Measurements from ENCODE around the gene POM121L2. TPM values are rescaled to one million over a fixed set of nuclear protein-coding genes. Genes with fewer than 3 reads are reported as not detected.

POM121L2 gene
- total RNA-seq, 2 experiments from 2014 or later: not detected

DNA sequence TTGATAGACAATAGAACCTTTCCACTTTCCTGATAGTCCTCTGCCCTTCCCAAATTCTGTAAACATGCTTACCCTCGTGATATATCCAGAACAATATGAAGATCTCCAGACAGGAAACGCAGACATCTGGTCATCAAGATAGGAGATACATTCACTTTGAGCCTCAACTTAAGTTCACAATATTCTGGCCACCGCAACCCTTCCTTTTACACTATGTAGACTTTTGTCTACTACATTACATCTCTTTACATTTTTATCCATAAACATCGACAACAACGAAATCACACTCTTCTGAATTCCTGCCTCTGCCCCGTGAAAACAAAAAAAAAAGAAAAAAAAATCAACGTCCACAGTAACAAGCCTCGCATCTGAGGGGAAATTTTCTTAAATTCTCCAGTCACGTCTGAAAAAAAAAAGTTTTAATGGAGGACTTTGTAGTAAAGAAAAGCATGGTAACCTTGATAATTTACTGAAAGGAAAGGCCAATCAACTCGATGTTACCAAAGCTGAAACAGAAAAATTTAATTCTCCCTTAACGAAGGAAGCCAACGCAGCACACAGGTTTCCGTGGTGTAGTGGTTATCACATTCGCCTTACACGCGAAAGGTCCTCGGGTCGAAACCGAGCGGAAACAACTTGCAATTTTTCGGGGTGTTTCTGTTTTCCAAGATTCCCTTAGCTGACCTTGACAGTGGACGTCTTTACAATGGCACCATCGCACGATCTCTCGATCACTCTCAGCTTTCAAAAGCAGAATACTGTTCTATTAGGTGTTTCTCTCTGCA is 21.8 kb downstream of the POM121L2 start:
- CTCF ChIA-PET: interaction anchor here (0.7 kb wide), 1 partner anchor 489 kb away, joined by 3 read pairs; no protein-coding TSS in a partner anchor
- H3K4me1 Mint-ChIP-seq (ENCODE audit: low read depth): peaks cover 15% of the 10 kb centered on the region
- no peak overlapping the region for H3K27ac Mint-ChIP-seq
- H3K27me3 Mint-ChIP-seq (ENCODE audit: low read depth): peaks cover 85% of the 10 kb centered on the region
- intact Hi-C loops (cut with micrococcal nuclease): no loop called here
- H3K4me3 Mint-ChIP-seq: peak overlapping the region; percentile 6
- DNase-seq: peak; percentile 20
- peaks cover 19% of the 10 kb centered on the region for H3K36me3 Mint-ChIP-seq (ENCODE audit: low read depth)
- H3K9me3 Mint-ChIP-seq: peaks cover 14% of the 10 kb centered on the region

GRCh38 chr6:27288136-27289044 is 23.7 kb downstream of the POM121L2 start:
- Mint-ChIP-seq H3K4me1 (ENCODE audit: low read depth) (peaks cover 14% of the 10 kb centered on the region), H3K27me3 (ENCODE audit: low read depth) (peaks cover 86% of the 10 kb centered on the region), H3K36me3 (ENCODE audit: low read depth) (peaks cover 24% of the 10 kb centered on the region), H3K4me3 (no peak overlapping the region), H3K27ac (peak overlapping the region; percentile 3), H3K9me3 (peaks cover 21% of the 10 kb centered on the region)
- CTCF ChIA-PET: no interaction called here
- intact Hi-C loops (cut with micrococcal nuclease): loop anchor here (10.0 kb wide), 1 partner anchor 1486 kb away; no protein-coding TSS in a partner anchor
- no peak for DNase-seq

DNA sequence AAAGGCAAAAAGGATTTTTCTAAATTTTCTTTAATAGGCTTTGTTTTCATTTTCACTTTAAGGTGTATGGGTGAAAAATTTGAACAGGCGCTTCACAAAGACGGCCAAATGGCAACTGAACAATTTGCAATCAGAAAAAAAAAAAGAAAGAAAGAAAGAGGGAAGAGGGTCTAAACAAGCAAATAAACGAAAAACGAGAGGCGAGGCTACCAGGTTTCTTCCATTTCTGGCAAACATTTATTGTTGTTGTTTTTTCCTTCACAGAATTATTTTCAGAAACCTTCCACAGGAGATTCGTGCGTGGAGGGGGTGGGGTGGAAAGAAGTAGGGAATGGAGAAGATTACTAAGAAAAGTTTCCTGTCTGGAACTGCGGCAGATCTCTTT is 24.3 kb downstream of the POM121L2 start:
- CTCF ChIA-PET: interaction anchor here (0.6 kb wide), 1 partner anchor 358 kb away, joined by 3 read pairs; no protein-coding TSS in a partner anchor
- H3K36me3 Mint-ChIP-seq (ENCODE audit: low read depth): peaks cover 28% of the 10 kb centered on the region
- no peak overlapping the region for H3K4me3 Mint-ChIP-seq
- no peak for DNase-seq
- H3K27ac Mint-ChIP-seq: no peak overlapping the region
- peaks cover 14% of the 10 kb centered on the region for H3K4me1 Mint-ChIP-seq (ENCODE audit: low read depth)
- H3K9me3 Mint-ChIP-seq: peaks cover 28% of the 10 kb centered on the region
- intact Hi-C loops (cut with micrococcal nuclease): loop anchor here (10.0 kb wide), 1 partner anchor 1487 kb away; no protein-coding TSS in a partner anchor
- peaks cover 88% of the 10 kb centered on the region for H3K27me3 Mint-ChIP-seq (ENCODE audit: low read depth)

DNA sequence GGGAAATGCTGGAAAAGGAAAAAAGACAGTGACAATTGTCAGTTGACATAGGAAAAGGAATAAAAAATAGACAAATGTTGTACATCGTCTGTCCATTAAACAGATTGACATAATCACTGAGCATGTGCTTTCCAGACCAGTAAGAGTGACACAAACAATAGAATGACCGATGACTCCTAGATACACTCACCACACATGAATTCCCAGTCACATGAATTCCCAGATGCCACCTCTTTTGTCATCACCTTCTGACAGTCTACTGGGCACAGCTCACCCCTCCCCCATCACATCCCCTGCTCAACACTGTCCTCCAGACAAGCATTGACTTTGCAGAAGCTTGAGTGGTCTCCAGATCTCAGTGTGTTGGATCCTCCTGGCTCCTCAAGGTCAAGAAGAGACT is 25.9 kb downstream of the POM121L2 start:
- Mint-ChIP-seq H3K9me3 (peaks cover 26% of the 10 kb centered on the region), H3K4me1 (ENCODE audit: low read depth) (peaks cover 14% of the 10 kb centered on the region), H3K36me3 (ENCODE audit: low read depth) (peaks cover 24% of the 10 kb centered on the region), H3K27me3 (ENCODE audit: low read depth) (peaks cover 86% of the 10 kb centered on the region), H3K4me3 (no peak overlapping the region), H3K27ac (no peak overlapping the region)
- CTCF ChIA-PET: no interaction called here
- intact Hi-C loops (cut with micrococcal nuclease): loop anchor here (10.0 kb wide), 1 partner anchor 1489 kb away; no protein-coding TSS in a partner anchor
- DNase-seq: no peak

- H3K27me3 Mint-ChIP-seq (ENCODE audit: low read depth): peaks cover 78% of the 10 kb centered on the region
- no peak overlapping the region for H3K4me3 Mint-ChIP-seq
- H3K9me3 Mint-ChIP-seq: peaks cover 20% of the 10 kb centered on the region
- no peak for DNase-seq
- H3K27ac Mint-ChIP-seq: no peak overlapping the region
- CTCF ChIA-PET: no interaction called here
- H3K36me3 Mint-ChIP-seq (ENCODE audit: low read depth): peaks cover 17% of the 10 kb centered on the region
- intact Hi-C loops (cut with micrococcal nuclease): loop anchor here (5.0 to 10.0 kb wide), 3 partner anchors 46 to 1492 kb away; no protein-coding TSS in a partner anchor
- peaks cover 11% of the 10 kb centered on the region for H3K4me1 Mint-ChIP-seq (ENCODE audit: low read depth)
Observed at GRCh38 chr6:27283279-27283678, 28.8 kb downstream of the POM121L2 start.

DNA sequence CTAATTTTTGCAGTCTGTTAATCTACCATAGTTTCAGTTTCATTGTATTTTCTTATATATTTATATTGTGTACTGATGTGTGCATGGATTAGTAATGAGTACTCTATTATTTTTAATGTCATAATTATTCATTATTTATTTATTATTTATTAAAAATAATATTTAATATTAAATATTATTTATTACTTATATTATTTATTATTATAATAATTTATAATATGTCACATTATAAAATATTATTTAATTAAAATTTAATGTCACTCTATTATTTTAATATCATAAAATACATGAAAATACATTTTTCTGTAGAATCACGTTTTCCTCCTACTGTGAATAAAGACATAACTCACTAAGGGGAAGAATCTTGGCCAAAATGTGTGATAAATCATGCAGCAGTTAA is 30.5 kb downstream of the POM121L2 start:
- CTCF ChIA-PET: interaction anchor here (0.6 kb wide), 1 partner anchor 754 kb away, joined by 3 read pairs; no protein-coding TSS in a partner anchor
- DNase-seq: no peak
- H3K4me3 Mint-ChIP-seq: no peak overlapping the region
- peaks cover 4% of the 10 kb centered on the region for H3K4me1 Mint-ChIP-seq (ENCODE audit: low read depth)
- H3K9me3 Mint-ChIP-seq: peaks cover 19% of the 10 kb centered on the region
- H3K36me3 Mint-ChIP-seq (ENCODE audit: low read depth): peaks cover 22% of the 10 kb centered on the region
- H3K27ac Mint-ChIP-seq: no peak overlapping the region
- H3K27me3 Mint-ChIP-seq (ENCODE audit: low read depth): peaks cover 79% of the 10 kb centered on the region
- intact Hi-C loops (cut with micrococcal nuclease): loop anchor here (5.0 to 10.0 kb wide), 3 partner anchors 44 to 1493 kb away; no protein-coding TSS in a partner anchor

DNA sequence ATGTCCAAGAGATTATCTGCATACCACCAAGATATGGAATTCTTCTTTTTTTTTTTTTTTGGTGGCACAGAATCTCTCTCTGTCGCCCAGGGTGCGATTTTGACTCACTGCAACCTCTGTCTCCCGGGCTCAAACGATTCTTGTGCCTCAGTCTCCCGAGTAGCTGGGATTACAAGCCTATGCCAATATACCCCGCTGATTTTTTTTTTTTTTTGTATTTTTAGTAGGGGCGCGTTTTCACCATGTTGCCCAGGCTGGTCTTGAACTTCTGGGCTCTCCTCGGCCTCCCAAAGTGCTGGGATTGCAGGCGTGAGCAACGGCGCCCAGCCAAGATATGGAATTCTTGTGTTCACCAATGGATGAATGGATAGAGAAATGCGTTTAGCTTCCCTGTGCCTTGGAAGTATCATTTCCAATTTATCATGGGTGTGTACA is 31.0 kb downstream of the POM121L2 start:
- H3K27ac Mint-ChIP-seq: no peak overlapping the region
- H3K4me3 Mint-ChIP-seq: no peak overlapping the region
- peaks cover 78% of the 10 kb centered on the region for H3K27me3 Mint-ChIP-seq (ENCODE audit: low read depth)
- peaks cover 4% of the 10 kb centered on the region for H3K4me1 Mint-ChIP-seq (ENCODE audit: low read depth)
- peaks cover 19% of the 10 kb centered on the region for H3K9me3 Mint-ChIP-seq
- DNase-seq: no peak
- intact Hi-C loops (cut with micrococcal nuclease): loop anchor here (5.0 to 10.0 kb wide), 3 partner anchors 44 to 1494 kb away; no protein-coding TSS in a partner anchor
- CTCF ChIA-PET: interaction anchor here (0.6 kb wide), 2 partner anchors 223 to 755 kb away, joined by 3 to 5 read pairs; no protein-coding TSS in a partner anchor
- peaks cover 22% of the 10 kb centered on the region for H3K36me3 Mint-ChIP-seq (ENCODE audit: low read depth)

DNA sequence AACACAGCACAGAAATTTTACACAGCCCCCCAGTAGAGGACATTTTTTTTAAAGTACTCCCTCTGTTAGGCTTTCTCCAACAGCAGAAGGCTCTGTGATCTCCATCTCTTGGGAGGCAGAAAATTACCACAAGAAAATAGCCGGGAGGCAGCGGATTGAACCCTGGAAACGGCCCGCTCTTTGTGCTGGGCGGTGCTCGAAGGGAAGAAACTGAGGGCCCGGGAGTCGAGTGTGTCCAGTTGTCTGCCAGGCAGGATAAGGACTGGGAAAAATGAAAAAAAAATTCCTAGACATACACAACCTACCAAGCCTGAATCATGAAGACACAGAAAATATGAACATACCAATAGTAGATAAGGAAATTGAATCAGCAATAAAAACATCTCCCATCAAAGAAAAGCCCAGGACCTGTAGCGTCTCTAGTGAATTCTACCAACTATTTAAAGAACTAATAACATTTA is 31.5 kb downstream of the POM121L2 start:
- CTCF ChIA-PET: interaction anchor here (0.6 kb wide), 1 partner anchor 224 kb away, joined by 5 read pairs; no protein-coding TSS in a partner anchor
- Mint-ChIP-seq H3K9me3 (peaks cover 19% of the 10 kb centered on the region), H3K27me3 (ENCODE audit: low read depth) (peaks cover 75% of the 10 kb centered on the region), H3K27ac (peak overlapping the region; percentile 36), H3K4me1 (ENCODE audit: low read depth) (peaks cover 4% of the 10 kb centered on the region), H3K36me3 (ENCODE audit: low read depth) (peaks cover 21% of the 10 kb centered on the region), H3K4me3 (no peak overlapping the region)
- intact Hi-C loops (cut with micrococcal nuclease): loop anchor here (5.0 to 10.0 kb wide), 3 partner anchors 43 to 1494 kb away; no protein-coding TSS in a partner anchor
- DNase-seq: no peak

- CTCF ChIA-PET: no interaction called here
- H3K36me3 Mint-ChIP-seq (ENCODE audit: low read depth): peaks cover 21% of the 10 kb centered on the region
- DNase-seq: peak; percentile 43
- peaks cover 4% of the 10 kb centered on the region for H3K4me1 Mint-ChIP-seq (ENCODE audit: low read depth)
- peak overlapping the region; percentile 63 for H3K4me3 Mint-ChIP-seq
- H3K27ac Mint-ChIP-seq: peak overlapping the region; percentile 36
- H3K27me3 Mint-ChIP-seq (ENCODE audit: low read depth): peaks cover 70% of the 10 kb centered on the region
- intact Hi-C loops (cut with micrococcal nuclease): loop anchor here (5.0 to 10.0 kb wide), 3 partner anchors 43 to 1495 kb away; no protein-coding TSS in a partner anchor
- H3K9me3 Mint-ChIP-seq: peaks cover 19% of the 10 kb centered on the region
Observed at GRCh38 chr6:27280064-27280539, 32.0 kb downstream of the POM121L2 start.

GRCh38 chr6:27279513-27280063 is 32.5 kb downstream of the POM121L2 start:
- DNase-seq: no peak
- Mint-ChIP-seq H3K27me3 (ENCODE audit: low read depth) (peaks cover 65% of the 10 kb centered on the region), H3K4me3 (peak overlapping the region; percentile 63), H3K27ac (no peak overlapping the region), H3K36me3 (ENCODE audit: low read depth) (peaks cover 16% of the 10 kb centered on the region), H3K9me3 (peaks cover 16% of the 10 kb centered on the region), H3K4me1 (ENCODE audit: low read depth) (peaks cover 4% of the 10 kb centered on the region)
- intact Hi-C loops (cut with micrococcal nuclease): loop anchor here (5.0 to 10.0 kb wide), 3 partner anchors 42 to 1495 kb away; no protein-coding TSS in a partner anchor
- CTCF ChIA-PET: no interaction called here

Measured in activated naive CD4-positive, alpha-beta T cell treated with anti-CD3 and anti-CD28 coated beads for 36 hours (primary cell).